ENCODE results near the gene CNIH2. TPM values are rescaled to one million over a fixed set of nuclear protein-coding genes. Genes with fewer than 3 reads are reported as not detected.

Gene CNIH2
- total RNA-seq, 1 donor from 2014 or later = 0.89 TPM

GRCh38 chr11:66326261-66327111, 48.5 kb downstream of the CNIH2 start:
- no peak for DNase-seq
- no peak for TF ChIP-seq CTCF (IDR thresholded peaks at IDR 0.05)
- H3K27ac ChIP-seq = peak overlapping the region; percentile 46

GRCh38 chr11:66327171-66328030, 49.4 kb downstream of the CNIH2 start:
- Histone ChIP-seq H3K4me3 (no peak overlapping the region), H3K36me3 (peaks cover 3% of the 10 kb centered on the region), H3K27ac (peak overlapping the region; percentile 46), H3K9me3 (no peaks in the 10 kb centered on the region), H3K27me3 (ENCODE audit: low read depth) (no peaks in the 10 kb centered on the region), H3K4me1 (peaks cover 26% of the 10 kb centered on the region)
- intact Hi-C loops (cut with DNase I) = no loop called here
- ATAC-seq (no peak), DNase-seq (no peak)
- TF ChIP-seq CTCF (IDR thresholded peaks at IDR 0.05) = no peak

More at GRCh38 chr11:66326261-66327111, 48.5 kb downstream of the CNIH2 start:
- peak in 1 of 2 donors; percentile 1 for ATAC-seq
- intact Hi-C loops (cut with DNase I) = no loop called here
- no peaks in the 10 kb centered on the region for H3K36me3 ChIP-seq
- H3K9me3 ChIP-seq = no peaks in the 10 kb centered on the region
- H3K27me3 ChIP-seq (ENCODE audit: low read depth) = no peaks in the 10 kb centered on the region
- no peak overlapping the region for H3K4me3 ChIP-seq
- H3K4me1 ChIP-seq = peaks cover 26% of the 10 kb centered on the region

GRCh38 chr11:66328031-66328301, 50.0 kb downstream of the CNIH2 start:
- Histone ChIP-seq H3K4me3 (no peak overlapping the region), H3K9me3 (no peaks in the 10 kb centered on the region), H3K27ac (peak overlapping the region; percentile 20), H3K4me1 (peaks cover 26% of the 10 kb centered on the region), H3K27me3 (ENCODE audit: low read depth) (no peaks in the 10 kb centered on the region), H3K36me3 (peaks cover 8% of the 10 kb centered on the region)
- ATAC-seq = peak in 1 of 2 donors; percentile 2
- intact Hi-C loops (cut with DNase I) = no loop called here
- no peak for DNase-seq
- no peak for TF ChIP-seq CTCF (IDR thresholded peaks at IDR 0.05)

GRCh38 chr11:66328302-66329144, 50.5 kb downstream of the CNIH2 start:
- ATAC-seq = peak; percentile 88 to 90
- Histone ChIP-seq H3K27ac (peak overlapping the region; percentile 20), H3K4me1 (peaks cover 26% of the 10 kb centered on the region), H3K36me3 (peaks cover 14% of the 10 kb centered on the region), H3K9me3 (no peaks in the 10 kb centered on the region), H3K27me3 (ENCODE audit: low read depth) (no peaks in the 10 kb centered on the region), H3K4me3 (no peak overlapping the region)
- intact Hi-C loops (cut with DNase I) = no loop called here
- peak; percentile 98 for TF ChIP-seq CTCF (IDR thresholded peaks at IDR 0.05)
- peak; percentile 83 for DNase-seq

- no peak overlapping the region for H3K27ac ChIP-seq
- no peaks in the 10 kb centered on the region for H3K9me3 ChIP-seq
- H3K36me3 ChIP-seq = peaks cover 18% of the 10 kb centered on the region
- TF ChIP-seq CTCF (IDR thresholded peaks at IDR 0.05) = no peak
- intact Hi-C loops (cut with DNase I) = no loop called here
- H3K4me1 ChIP-seq = peaks cover 26% of the 10 kb centered on the region
- H3K27me3 ChIP-seq (ENCODE audit: low read depth) = no peaks in the 10 kb centered on the region
- H3K4me3 ChIP-seq = no peak overlapping the region
- no peak for DNase-seq
- no peak for ATAC-seq
Measured at GRCh38 chr11:66329165-66329673, 51.2 kb downstream of the CNIH2 start.

Data from lower lobe of right lung (tissue), 2 donors.